ENCODE data around the gene CHRNE. TPM values are rescaled to one million over a fixed set of nuclear protein-coding genes. Genes with fewer than 3 reads are reported as not detected.

Gene CHRNE
- total and polyA plus RNA-seq, 2 of the 13 experiments (the other 11 are each of a cell fraction or from before 2014, with no cell fraction given): 0.53 to 0.59 TPM

DNA sequence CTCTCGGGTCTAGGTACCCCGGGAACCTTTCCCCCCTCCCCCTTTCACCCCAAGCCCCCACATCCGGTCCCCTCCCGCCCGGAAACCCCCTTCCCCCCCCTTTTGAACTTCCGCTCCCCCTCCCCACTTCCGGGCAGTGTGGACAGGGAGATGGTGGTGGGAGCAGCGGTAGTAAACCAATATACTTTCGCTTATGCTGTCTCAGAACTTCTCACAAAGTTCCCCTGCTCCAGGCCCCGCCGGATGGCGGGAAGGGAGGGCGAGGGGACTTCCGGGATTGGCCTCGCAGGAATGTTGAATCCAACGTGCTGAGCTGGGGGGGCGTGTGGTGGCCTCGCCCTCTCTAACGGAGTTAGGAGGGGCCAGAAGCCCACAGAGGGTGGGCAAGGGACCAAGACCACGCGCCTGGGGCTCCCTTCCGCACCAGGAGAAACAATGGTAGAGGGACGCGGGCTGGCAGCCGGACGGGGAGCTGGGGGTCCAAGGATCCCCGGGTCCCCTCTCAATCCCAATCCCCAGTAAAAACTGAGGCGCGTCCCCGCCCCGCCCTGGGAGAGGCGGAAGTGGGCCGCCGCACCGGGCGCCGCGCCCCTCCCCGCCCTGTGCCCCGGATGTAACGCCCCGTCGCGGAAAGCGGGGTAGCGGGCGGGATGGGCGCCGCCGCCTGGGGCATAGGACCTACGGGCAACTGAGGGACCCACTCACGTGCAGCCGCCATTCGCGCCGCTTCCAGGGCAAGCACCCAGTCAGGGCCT is 44.7 kb upstream of the CHRNE start (continued):
- TF ChIP-seq GZF1 (CRISPR knock-in tag; IDR thresholded peaks at IDR 0.05) (no peak), TBX3 (IDR thresholded peaks at IDR 0.05; ENCODE audit: borderline replicate concordance) (no peak), TCF7 (IDR thresholded peaks at IDR 0.05; ENCODE audit: low read depth) (no peak), RBFOX2 (IDR thresholded peaks at IDR 0.05; ENCODE audit: low read depth, low read length) (peak; percentile 96), IRF2 (CRISPR knock-in tag; IDR thresholded peaks at IDR 0.05) (0 out of 2 replicates have a peak, but pooled peaks have one; percentile 8), ZNF616 (CRISPR knock-in tag; IDR thresholded peaks at IDR 0.05; ENCODE audit: low read depth) (peak; percentile 9; the same call in 1 of the 2 replicates), ZIK1 (CRISPR knock-in tag; IDR thresholded peaks at IDR 0.05; ENCODE audit: borderline replicate concordance, low read depth) (no peak), CCDC6 (CRISPR knock-in tag; IDR thresholded peaks at IDR 0.05) (no peak), ZFP82 (CRISPR knock-in tag; IDR thresholded peaks at IDR 0.05; ENCODE audit: borderline replicate concordance) (no peak), HOXA9 (CRISPR knock-in tag; IDR thresholded peaks at IDR 0.05; ENCODE audit: borderline replicate concordance) (no peak), ZNF232 (CRISPR knock-in tag; IDR thresholded peaks at IDR 0.05; ENCODE audit: borderline replicate concordance) (0 out of 2 replicates have a peak, but pooled peaks have one; percentile 30), SMARCE1 (IDR thresholded peaks at IDR 0.05; ENCODE audit: borderline replicate concordance) (no peak), FOSL1 (CRISPR knock-in tag; IDR thresholded peaks at IDR 0.05; ENCODE audit: borderline replicate concordance) (no peak), ZMAT3 (CRISPR knock-in tag; conservative IDR thresholded peaks at IDR 0.05) (no peak; the same call in 1 of the 2 replicates), SRF (IDR thresholded peaks at IDR 0.05; ENCODE audit: low read depth, low read length) (no peak), PLRG1 (conservative IDR thresholded peaks at IDR 0.05) (no peak), YY1 (IDR thresholded peaks at IDR 0.05; ENCODE audit: insufficient read depth, insufficient replicate concordance, low read depth, low read length) (no peak)
- TF ChIP-seq, protein P1, sequence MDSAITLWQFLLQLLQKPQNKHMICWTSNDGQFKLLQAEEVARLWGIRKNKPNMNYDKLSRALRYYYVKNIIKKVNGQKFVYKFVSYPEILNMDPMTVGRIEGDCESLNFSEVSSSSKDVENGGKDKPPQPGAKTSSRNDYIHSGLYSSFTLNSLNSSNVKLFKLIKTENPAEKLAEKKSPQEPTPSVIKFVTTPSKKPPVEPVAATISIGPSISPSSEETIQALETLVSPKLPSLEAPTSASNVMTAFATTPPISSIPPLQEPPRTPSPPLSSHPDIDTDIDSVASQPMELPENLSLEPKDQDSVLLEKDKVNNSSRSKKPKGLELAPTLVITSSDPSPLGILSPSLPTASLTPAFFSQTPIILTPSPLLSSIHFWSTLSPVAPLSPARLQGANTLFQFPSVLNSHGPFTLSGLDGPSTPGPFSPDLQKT (CRISPR knock-in tag; IDR thresholded peaks at IDR 0.05; ENCODE audit: borderline replicate concordance): no peak
- TF ChIP-seq, protein P2, sequence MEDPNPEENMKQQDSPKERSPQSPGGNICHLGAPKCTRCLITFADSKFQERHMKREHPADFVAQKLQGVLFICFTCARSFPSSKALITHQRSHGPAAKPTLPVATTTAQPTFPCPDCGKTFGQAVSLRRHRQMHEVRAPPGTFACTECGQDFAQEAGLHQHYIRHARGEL (CRISPR knock-in tag; IDR thresholded peaks at IDR 0.05): no peak
- TF ChIP-seq, protein P3, sequence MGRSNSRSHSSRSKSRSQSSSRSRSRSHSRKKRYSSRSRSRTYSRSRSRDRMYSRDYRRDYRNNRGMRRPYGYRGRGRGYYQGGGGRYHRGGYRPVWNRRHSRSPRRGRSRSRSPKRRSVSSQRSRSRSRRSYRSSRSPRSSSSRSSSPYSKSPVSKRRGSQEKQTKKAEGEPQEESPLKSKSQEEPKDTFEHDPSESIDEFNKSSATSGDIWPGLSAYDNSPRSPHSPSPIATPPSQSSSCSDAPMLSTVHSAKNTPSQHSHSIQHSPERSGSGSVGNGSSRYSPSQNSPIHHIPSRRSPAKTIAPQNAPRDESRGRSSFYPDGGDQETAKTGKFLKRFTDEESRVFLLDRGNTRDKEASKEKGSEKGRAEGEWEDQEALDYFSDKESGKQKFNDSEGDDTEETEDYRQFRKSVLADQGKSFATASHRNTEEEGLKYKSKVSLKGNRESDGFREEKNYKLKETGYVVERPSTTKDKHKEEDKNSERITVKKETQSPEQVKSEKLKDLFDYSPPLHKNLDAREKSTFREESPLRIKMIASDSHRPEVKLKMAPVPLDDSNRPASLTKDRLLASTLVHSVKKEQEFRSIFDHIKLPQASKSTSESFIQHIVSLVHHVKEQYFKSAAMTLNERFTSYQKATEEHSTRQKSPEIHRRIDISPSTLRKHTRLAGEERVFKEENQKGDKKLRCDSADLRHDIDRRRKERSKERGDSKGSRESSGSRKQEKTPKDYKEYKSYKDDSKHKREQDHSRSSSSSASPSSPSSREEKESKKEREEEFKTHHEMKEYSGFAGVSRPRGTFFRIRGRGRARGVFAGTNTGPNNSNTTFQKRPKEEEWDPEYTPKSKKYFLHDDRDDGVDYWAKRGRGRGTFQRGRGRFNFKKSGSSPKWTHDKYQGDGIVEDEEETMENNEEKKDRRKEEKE (IDR thresholded peaks at IDR 0.05): no peak
- TF ChIP-seq, protein P4, sequence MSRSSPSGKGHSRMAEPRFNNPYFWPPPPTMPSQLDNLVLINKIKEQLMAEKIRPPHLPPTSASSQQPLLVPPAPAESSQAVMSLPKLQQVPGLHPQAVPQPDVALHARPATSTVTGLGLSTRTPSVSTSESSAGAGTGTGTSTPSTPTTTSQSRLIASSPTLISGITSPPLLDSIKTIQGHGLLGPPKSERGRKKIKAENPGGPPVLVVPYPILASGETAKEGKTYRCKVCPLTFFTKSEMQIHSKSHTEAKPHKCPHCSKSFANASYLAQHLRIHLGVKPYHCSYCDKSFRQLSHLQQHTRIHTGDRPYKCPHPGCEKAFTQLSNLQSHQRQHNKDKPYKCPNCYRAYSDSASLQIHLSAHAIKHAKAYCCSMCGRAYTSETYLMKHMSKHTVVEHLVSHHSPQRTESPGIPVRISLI (CRISPR knock-in tag; IDR thresholded peaks at IDR 0.05; ENCODE audit: borderline replicate concordance): no peak
- TF ChIP-seq, protein P5, sequence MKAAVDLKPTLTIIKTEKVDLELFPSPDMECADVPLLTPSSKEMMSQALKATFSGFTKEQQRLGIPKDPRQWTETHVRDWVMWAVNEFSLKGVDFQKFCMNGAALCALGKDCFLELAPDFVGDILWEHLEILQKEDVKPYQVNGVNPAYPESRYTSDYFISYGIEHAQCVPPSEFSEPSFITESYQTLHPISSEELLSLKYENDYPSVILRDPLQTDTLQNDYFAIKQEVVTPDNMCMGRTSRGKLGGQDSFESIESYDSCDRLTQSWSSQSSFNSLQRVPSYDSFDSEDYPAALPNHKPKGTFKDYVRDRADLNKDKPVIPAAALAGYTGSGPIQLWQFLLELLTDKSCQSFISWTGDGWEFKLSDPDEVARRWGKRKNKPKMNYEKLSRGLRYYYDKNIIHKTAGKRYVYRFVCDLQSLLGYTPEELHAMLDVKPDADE (CRISPR knock-in tag; IDR thresholded peaks at IDR 0.05): no peak
- TF ChIP-seq, protein P6, sequence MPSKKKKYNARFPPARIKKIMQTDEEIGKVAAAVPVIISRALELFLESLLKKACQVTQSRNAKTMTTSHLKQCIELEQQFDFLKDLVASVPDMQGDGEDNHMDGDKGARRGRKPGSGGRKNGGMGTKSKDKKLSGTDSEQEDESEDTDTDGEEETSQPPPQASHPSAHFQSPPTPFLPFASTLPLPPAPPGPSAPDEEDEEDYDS (CRISPR knock-in tag; IDR thresholded peaks at IDR 0.05): no peak
